Cerebellar cortex (tissue), 1 donor: ENCODE results near the gene FILIP1.

Source experiments
- DNase-seq: peaks from one replicate; pipeline ENCODE4 v3.0.0-alpha.2; 2015; ENCODE audit warnings: low spot score

FILIP1 gene

GRCh38 chr6:75268121-75268987 lies 225.2 kb downstream of the FILIP1 start:
- no peak for DNase-seq

GRCh38 chr6:75267461-75267860 lies 226.1 kb downstream of the FILIP1 start:
- peak; percentile 14 for DNase-seq

GRCh38 chr6:75266716-75267291 lies 226.8 kb downstream of the FILIP1 start:
- DNase-seq: peak; percentile 64

- DNase-seq: no peak
These were observed 230.2 kb downstream of the FILIP1 start for GRCh38 chr6:75263401-75263750.

GRCh38 chr6:75262716-75263400 lies 230.7 kb downstream of the FILIP1 start:
- DNase-seq: no peak

GRCh38 chr6:75261299-75261698 lies 232.3 kb downstream of the FILIP1 start:
- no peak for DNase-seq

- DNase-seq: no peak
These were observed 236.1 kb downstream of the FILIP1 start for GRCh38 chr6:75257343-75258087.

GRCh38 chr6:75250552-75250951 lies 243.0 kb downstream of the FILIP1 start:
- DNase-seq: no peak

- no peak for DNase-seq
These were observed 243.8 kb downstream of the FILIP1 start for GRCh38 chr6:75249837-75250236.

- no peak for DNase-seq
These were observed 247.2 kb downstream of the FILIP1 start for GRCh38 chr6:75246386-75246785.

GRCh38 chr6:75244063-75244584 lies 249.5 kb downstream of the FILIP1 start:
- no peak for DNase-seq

- DNase-seq: peak; percentile 99
These were observed 250.1 kb downstream of the FILIP1 start, which contains the start of gene COX7A2 for GRCh38 chr6:75243333-75244062. Gene COX7A2, minus strand, starts transcription at chr6:75243801. Its CDS starts 67 bp downstream, at chr6:75243734.
